HCT116 (cell line): ENCODE results near the gene PLEKHM3.

Source experiments
- CBX3 ChIP-seq: IDR thresholded peaks from 2 replicates; pipeline ENCODE4 v1.6.1; 2012; ENCODE audit warnings: low read depth
- CEBPB ChIP-seq: IDR thresholded peaks from 2 replicates; pipeline ENCODE4 v1.6.1; 2012; ENCODE audit warnings: low read depth
- FOSL1 ChIP-seq: IDR thresholded peaks from 2 replicates; pipeline ENCODE4 v1.6.1; 2012; ENCODE audit warnings: low read depth
- POLR2A ChIP-seq: IDR thresholded peaks from 2 replicates; pipeline ENCODE4 v1.7.0; 2011; ENCODE audit warnings: borderline replicate concordance; ENCODE audit not compliant: insufficient read depth, insufficient read length; ENCODE audit errors: extremely low read depth
- TCF7L2 ChIP-seq: IDR thresholded peaks from 2 replicates; pipeline ENCODE4 v1.7.0; 2011; ENCODE audit warnings: borderline replicate concordance, inconsistent platforms; ENCODE audit not compliant: insufficient read depth, insufficient read length; ENCODE audit errors: extremely low read depth
- YY1 ChIP-seq: IDR thresholded peaks from 2 replicates; pipeline ENCODE4 v1.6.1; 2011; ENCODE audit warnings: low read length, low read depth, moderate library complexity, mild to moderate bottlenecking; ENCODE audit not compliant: insufficient replicate concordance; ENCODE audit errors: extremely low read depth
- TF ChIP-seq, protein P1 (sequence below), 3 experiments: fragments of 200-600 bp in 1 of 3; sonication (generic) in 1 of 3; IDR thresholded peaks in 2 of 3; conservative IDR thresholded peaks in 1 of 3; 2 replicates each; pipeline ENCODE4 v1.5.1; 2012 to 2017; ENCODE audit warnings: low read depth in 2 of 3, low read length in 2 of 3, antibody characterized with exemption in 1 of 3, borderline replicate concordance in 1 of 3, control low read depth in 1 of 3, mild to moderate bottlenecking in 1 of 3, mixed read lengths in 1 of 3, mixed run types in 1 of 3, moderate library complexity in 1 of 3; ENCODE audit not compliant: insufficient read depth in 1 of 3
- TF ChIP-seq, protein P2 (sequence below): IDR thresholded peaks from 2 replicates; pipeline ENCODE4 v1.6.1; 2012; ENCODE audit warnings: low read depth

DNA sequence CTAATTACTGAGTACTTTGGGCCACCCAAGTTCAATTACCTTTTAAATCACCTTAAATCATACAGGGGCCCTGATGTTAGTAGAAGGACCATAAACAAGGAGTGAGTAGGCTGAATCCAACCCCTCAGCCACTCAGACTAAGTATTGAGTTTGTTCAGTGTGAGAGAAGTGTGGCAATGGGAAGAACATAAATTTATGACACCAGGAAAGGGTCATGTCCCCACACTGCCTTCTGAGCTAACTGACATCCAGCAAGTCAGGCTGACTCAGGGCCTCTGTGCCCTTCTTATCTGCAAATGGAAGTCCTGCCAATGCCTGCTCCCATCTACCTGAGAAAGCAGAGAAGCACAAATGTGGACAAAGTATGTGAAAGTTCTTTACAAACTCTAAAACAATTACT is 12.9 kb downstream of the PLEKHM3 start:
- no peak for TF ChIP-seq YY1
- TF ChIP-seq, protein P1, sequence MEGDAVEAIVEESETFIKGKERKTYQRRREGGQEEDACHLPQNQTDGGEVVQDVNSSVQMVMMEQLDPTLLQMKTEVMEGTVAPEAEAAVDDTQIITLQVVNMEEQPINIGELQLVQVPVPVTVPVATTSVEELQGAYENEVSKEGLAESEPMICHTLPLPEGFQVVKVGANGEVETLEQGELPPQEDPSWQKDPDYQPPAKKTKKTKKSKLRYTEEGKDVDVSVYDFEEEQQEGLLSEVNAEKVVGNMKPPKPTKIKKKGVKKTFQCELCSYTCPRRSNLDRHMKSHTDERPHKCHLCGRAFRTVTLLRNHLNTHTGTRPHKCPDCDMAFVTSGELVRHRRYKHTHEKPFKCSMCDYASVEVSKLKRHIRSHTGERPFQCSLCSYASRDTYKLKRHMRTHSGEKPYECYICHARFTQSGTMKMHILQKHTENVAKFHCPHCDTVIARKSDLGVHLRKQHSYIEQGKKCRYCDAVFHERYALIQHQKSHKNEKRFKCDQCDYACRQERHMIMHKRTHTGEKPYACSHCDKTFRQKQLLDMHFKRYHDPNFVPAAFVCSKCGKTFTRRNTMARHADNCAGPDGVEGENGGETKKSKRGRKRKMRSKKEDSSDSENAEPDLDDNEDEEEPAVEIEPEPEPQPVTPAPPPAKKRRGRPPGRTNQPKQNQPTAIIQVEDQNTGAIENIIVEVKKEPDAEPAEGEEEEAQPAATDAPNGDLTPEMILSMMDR (IDR thresholded peaks at IDR 0.05 in 2 of 3, conservative IDR thresholded peaks at IDR 0.05 in 1 of 3; ENCODE audit: borderline replicate concordance in 1 of 3, insufficient read depth in 1 of 3, low read depth in 2 of 3, low read length in 2 of 3): no peak
- TF ChIP-seq CEBPB: no peak
- TF ChIP-seq TCF7L2: no peak
- no peak for TF ChIP-seq CBX3
- TF ChIP-seq, protein P2, sequence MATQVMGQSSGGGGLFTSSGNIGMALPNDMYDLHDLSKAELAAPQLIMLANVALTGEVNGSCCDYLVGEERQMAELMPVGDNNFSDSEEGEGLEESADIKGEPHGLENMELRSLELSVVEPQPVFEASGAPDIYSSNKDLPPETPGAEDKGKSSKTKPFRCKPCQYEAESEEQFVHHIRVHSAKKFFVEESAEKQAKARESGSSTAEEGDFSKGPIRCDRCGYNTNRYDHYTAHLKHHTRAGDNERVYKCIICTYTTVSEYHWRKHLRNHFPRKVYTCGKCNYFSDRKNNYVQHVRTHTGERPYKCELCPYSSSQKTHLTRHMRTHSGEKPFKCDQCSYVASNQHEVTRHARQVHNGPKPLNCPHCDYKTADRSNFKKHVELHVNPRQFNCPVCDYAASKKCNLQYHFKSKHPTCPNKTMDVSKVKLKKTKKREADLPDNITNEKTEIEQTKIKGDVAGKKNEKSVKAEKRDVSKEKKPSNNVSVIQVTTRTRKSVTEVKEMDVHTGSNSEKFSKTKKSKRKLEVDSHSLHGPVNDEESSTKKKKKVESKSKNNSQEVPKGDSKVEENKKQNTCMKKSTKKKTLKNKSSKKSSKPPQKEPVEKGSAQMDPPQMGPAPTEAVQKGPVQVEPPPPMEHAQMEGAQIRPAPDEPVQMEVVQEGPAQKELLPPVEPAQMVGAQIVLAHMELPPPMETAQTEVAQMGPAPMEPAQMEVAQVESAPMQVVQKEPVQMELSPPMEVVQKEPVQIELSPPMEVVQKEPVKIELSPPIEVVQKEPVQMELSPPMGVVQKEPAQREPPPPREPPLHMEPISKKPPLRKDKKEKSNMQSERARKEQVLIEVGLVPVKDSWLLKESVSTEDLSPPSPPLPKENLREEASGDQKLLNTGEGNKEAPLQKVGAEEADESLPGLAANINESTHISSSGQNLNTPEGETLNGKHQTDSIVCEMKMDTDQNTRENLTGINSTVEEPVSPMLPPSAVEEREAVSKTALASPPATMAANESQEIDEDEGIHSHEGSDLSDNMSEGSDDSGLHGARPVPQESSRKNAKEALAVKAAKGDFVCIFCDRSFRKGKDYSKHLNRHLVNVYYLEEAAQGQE: no peak
- TF ChIP-seq FOSL1: no peak
- no peak for TF ChIP-seq POLR2A
